ENCODE data around the gene NUP58.

- TF ChIP-seq CTCF (IDR thresholded peaks at IDR 0.05) (peak; percentile 21 to 58 (median 39)), POLR2A (IDR thresholded peaks at IDR 0.05) (no peak)
These were observed 74.4 kb downstream of the NUP58 start for GRCh38 chr13:25375727-25376358.

Data from gastroesophageal sphincter (tissue), 3 donors.